HEK293 (cell line): ENCODE measurements around the gene SETD5.

Experiments
- CTCF ChIP-seq: fragments of 450-650 bp; formaldehyde crosslinking; IDR thresholded peaks from 2 replicates; pipeline ENCODE4 v1.5.1; 2016; ENCODE audit warnings: missing biosample characterization, missing genetic modification characterization
- GLI4 ChIP-seq: fragments of 450-650 bp; formaldehyde crosslinking; IDR thresholded peaks from 2 replicates; pipeline ENCODE4 v1.5.1; 2016; ENCODE audit warnings: missing biosample characterization, missing genetic modification characterization
- KLF10 ChIP-seq: fragments of 450-650 bp; IDR thresholded peaks from 2 replicates; pipeline ENCODE4 v1.5.1; 2018; ENCODE audit warnings: missing biosample characterization, mild to moderate bottlenecking, missing genetic modification characterization
- OSR2 ChIP-seq: fragments of 450-650 bp; formaldehyde crosslinking; IDR thresholded peaks from 2 replicates; pipeline ENCODE4 v1.5.1; 2016; ENCODE audit warnings: missing biosample characterization, missing genetic modification characterization
- ZBTB26 ChIP-seq: fragments of 450-650 bp; formaldehyde crosslinking; optimal IDR thresholded peaks from 2 replicates; pipeline ENCODE3; 2016; ENCODE audit warnings: missing biosample characterization, mild to moderate bottlenecking, missing genetic modification characterization
- ZBTB48 ChIP-seq: fragments of 450-650 bp; formaldehyde crosslinking; IDR thresholded peaks from 2 replicates; pipeline ENCODE4 v1.5.1; 2016; ENCODE audit warnings: missing biosample characterization, missing genetic modification characterization
- ZFP37 ChIP-seq: fragments of 450-650 bp; formaldehyde crosslinking; IDR thresholded peaks from 2 replicates; pipeline ENCODE4 v1.5.1; 2016; ENCODE audit warnings: missing biosample characterization, missing genetic modification characterization
- ZNF202 ChIP-seq: fragments of 450-650 bp; formaldehyde crosslinking; IDR thresholded peaks from 2 replicates; pipeline ENCODE4 v1.5.1; 2016; ENCODE audit warnings: missing biosample characterization, missing genetic modification characterization, borderline replicate concordance
- ZNF501 ChIP-seq: fragments of 450-650 bp; formaldehyde crosslinking; IDR thresholded peaks from 2 replicates; pipeline ENCODE4 v1.5.1; 2016; ENCODE audit warnings: missing biosample characterization, missing genetic modification characterization
- ZNF626 ChIP-seq: fragments of 450-650 bp; sonication (Bioruptor Pico); formaldehyde crosslinking; IDR thresholded peaks from 2 replicates; pipeline ENCODE4 v1.5.1; 2018; ENCODE audit warnings: missing biosample characterization, missing genetic modification characterization, inconsistent platforms
- ZNF629 ChIP-seq: fragments of 450-650 bp; formaldehyde crosslinking; IDR thresholded peaks from 2 replicates; pipeline ENCODE4 v1.5.1; 2017; ENCODE audit warnings: missing biosample characterization, missing genetic modification characterization
- ZNF768 ChIP-seq: fragments of 450-650 bp; formaldehyde crosslinking; IDR thresholded peaks from 2 replicates; pipeline ENCODE4 v1.5.1; 2018; ENCODE audit warnings: missing biosample characterization, mild to moderate bottlenecking, missing genetic modification characterization
- ZNF837 ChIP-seq: fragments of 450-650 bp; formaldehyde crosslinking; IDR thresholded peaks from 2 replicates; pipeline ENCODE4 v1.5.1; 2016; ENCODE audit warnings: missing biosample characterization, missing genetic modification characterization
- ZSCAN5A ChIP-seq: fragments of 450-650 bp; formaldehyde crosslinking; IDR thresholded peaks from 2 replicates; pipeline ENCODE4 v1.5.1; 2016; ENCODE audit warnings: missing biosample characterization, missing genetic modification characterization

- TF ChIP-seq CTCF (tag by site-specific recombination) (no peak), ZFP37 (no peak), ZNF837 (tag by site-specific recombination) (no peak), OSR2 (tag by site-specific recombination) (no peak), ZBTB26 (no peak), ZNF626 (tag by site-specific recombination) (no peak), ZNF768 (tag by site-specific recombination) (no peak), ZSCAN5A (no peak), ZNF202 (no peak), KLF10 (no peak), GLI4 (tag by site-specific recombination) (no peak), ZNF629 (tag by site-specific recombination) (no peak), ZNF501 (tag by site-specific recombination) (no peak), ZBTB48 (tag by site-specific recombination) (no peak)
Measured at GRCh38 chr3:9412293-9412692, 14.9 kb downstream of the SETD5 start.
